ENCODE measurements around the gene SYT12. TPM values are rescaled to one million over a fixed set of nuclear protein-coding genes. Genes with fewer than 3 reads are reported as not detected.

SYT12 gene
- total and polyA plus RNA-seq, 2 of the 8 experiments (the other 6 are each of a cell fraction or from before 2014, with no cell fraction given): 1.4 to 3.3 TPM

Small RNAs within 50 kb of the gene (microRNA-seq; reads per million reads assigned to microRNA genes)
- gene MIR6860 (ENCODE audit: borderline microRNAs expressed in 2 of 2, borderline number of aligned reads in 2 of 2, borderline replicate concordance in 1 of 2): 0 to 0.23 reads per million in 2 experiments

Other genes starting within 250 kb of the SYT12 start
- gene RCE1, start 179.7 kb upstream of the SYT12 start, total RNA-seq (2021; fragmentation: NEBNext Ultra II Directional; extraction: Animal tissue kit (Norgen Biotek cat#: 25700)): 33.7 and 35.8 TPM in 2 replicates
- gene RCE1, start 179.7 kb upstream of the SYT12 start, polyA plus RNA-seq (2011; rRNA removed): 84.8 and 119 TPM in 2 replicates
- gene LRFN4, start 166.1 kb upstream of the SYT12 start, total RNA-seq (2021; fragmentation: NEBNext Ultra II Directional; extraction: Animal tissue kit (Norgen Biotek cat#: 25700)): 64.3 and 67.6 TPM in 2 replicates
- 49.8 and 66.9 TPM in 2 replicates for gene LRFN4, start 166.1 kb upstream of the SYT12 start, polyA plus RNA-seq (2011; rRNA removed)
- 27.2 and 27.5 TPM in 2 replicates for gene PC, start 64.8 kb upstream of the SYT12 start, total RNA-seq (2021; fragmentation: NEBNext Ultra II Directional; extraction: Animal tissue kit (Norgen Biotek cat#: 25700))
- gene PC, start 64.8 kb upstream of the SYT12 start, polyA plus RNA-seq (2011; rRNA removed): 11.5 and 22.5 TPM in 2 replicates
- 0.91 and 1.2 TPM in 2 replicates for gene C11orf86, start 47.8 kb upstream of the SYT12 start, total RNA-seq (2021; fragmentation: NEBNext Ultra II Directional; extraction: Animal tissue kit (Norgen Biotek cat#: 25700))
- gene C11orf86, start 47.8 kb upstream of the SYT12 start, polyA plus RNA-seq (2011; rRNA removed): 0.97 and 1.6 TPM in 2 replicates
- 10.5 and 12.1 TPM in 2 replicates for gene RHOD, start 33.7 kb downstream of the SYT12 start, total RNA-seq (2021; fragmentation: NEBNext Ultra II Directional; extraction: Animal tissue kit (Norgen Biotek cat#: 25700))
- 17.6 and 23.7 TPM in 2 replicates for gene RHOD, start 33.7 kb downstream of the SYT12 start, polyA plus RNA-seq (2011; rRNA removed)
- 56.6 and 66.2 TPM in 2 replicates for gene KDM2A, start 96.1 kb downstream of the SYT12 start, total RNA-seq (2021; fragmentation: NEBNext Ultra II Directional; extraction: Animal tissue kit (Norgen Biotek cat#: 25700))
- gene KDM2A, start 96.1 kb downstream of the SYT12 start, polyA plus RNA-seq (2011; rRNA removed): 55.4 and 62.0 TPM in 2 replicates
- gene GRK2, start 243.3 kb downstream of the SYT12 start, total RNA-seq (2021; fragmentation: NEBNext Ultra II Directional; extraction: Animal tissue kit (Norgen Biotek cat#: 25700)): 47.3 and 51.4 TPM in 2 replicates
- 49.7 and 67.8 TPM in 2 replicates for gene GRK2, start 243.3 kb downstream of the SYT12 start, polyA plus RNA-seq (2011; rRNA removed)